Skeletal muscle satellite cell (primary cell): ENCODE measurements around the gene TBX15.

Experiments
- H3K27me3 ChIP-seq: 2 replicates; pipeline ENCODE4 v1.7.0; 2013; ENCODE audit warnings: low read length; ENCODE audit not compliant: control insufficient read depth, insufficient read depth
- H3K36me3 ChIP-seq: 2 replicates; pipeline ENCODE4 v1.7.0; 2013; ENCODE audit warnings: mild to moderate bottlenecking, control low read depth, low read length; ENCODE audit not compliant: insufficient read depth
- H3K4me1 ChIP-seq: 2 replicates; pipeline ENCODE4 v1.7.0; 2013; ENCODE audit warnings: low read length; ENCODE audit not compliant: control insufficient read depth, insufficient read depth
- H3K4me2 ChIP-seq: 2 replicates; pipeline ENCODE4 v1.7.0; 2013; ENCODE audit warnings: mild to moderate bottlenecking, low read length
- H3K4me3 ChIP-seq: 2 replicates; pipeline ENCODE4 v1.7.0; 2013; ENCODE audit warnings: low read length
- H3K9ac ChIP-seq: 2 replicates; pipeline ENCODE4 v1.7.0; 2013; ENCODE audit warnings: mild to moderate bottlenecking, low read depth, low read length, moderate library complexity
- H3K9me3 ChIP-seq: replicated peaks from 2 replicates; pipeline ENCODE4 v1.7.0; 2013; ENCODE audit warnings: mild to moderate bottlenecking, control low read depth, low read length

The TBX15 gene

DNA sequence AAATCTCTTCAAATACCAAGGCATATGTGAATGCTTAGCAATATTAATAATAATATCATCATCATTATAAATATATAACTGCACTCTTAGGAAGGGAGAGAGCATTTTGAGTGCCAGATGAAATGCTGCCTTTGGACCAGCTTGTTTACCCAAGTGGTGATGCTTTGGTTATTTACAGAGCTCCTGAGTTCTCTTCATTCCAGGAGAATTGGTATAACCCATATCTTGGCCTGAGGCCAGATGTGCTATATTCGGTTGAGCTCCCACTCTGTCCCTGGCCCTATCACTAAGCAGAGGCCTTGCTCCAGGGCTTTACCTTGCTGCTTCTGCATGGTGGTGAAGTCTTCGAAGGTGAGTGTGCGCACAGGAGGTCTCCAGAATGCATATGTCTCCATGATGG, 89.4 kb downstream of the TBX15 start:
- Histone ChIP-seq H3K36me3 (peaks cover 7% of the 10 kb centered on the region), H3K9ac (no peak overlapping the region), H3K4me3 (no peak overlapping the region), H3K27me3 (no peaks in the 10 kb centered on the region), H3K4me2 (no peak overlapping the region), H3K4me1 (peaks cover 3% of the 10 kb centered on the region), H3K9me3 (no peaks in the 10 kb centered on the region)

DNA sequence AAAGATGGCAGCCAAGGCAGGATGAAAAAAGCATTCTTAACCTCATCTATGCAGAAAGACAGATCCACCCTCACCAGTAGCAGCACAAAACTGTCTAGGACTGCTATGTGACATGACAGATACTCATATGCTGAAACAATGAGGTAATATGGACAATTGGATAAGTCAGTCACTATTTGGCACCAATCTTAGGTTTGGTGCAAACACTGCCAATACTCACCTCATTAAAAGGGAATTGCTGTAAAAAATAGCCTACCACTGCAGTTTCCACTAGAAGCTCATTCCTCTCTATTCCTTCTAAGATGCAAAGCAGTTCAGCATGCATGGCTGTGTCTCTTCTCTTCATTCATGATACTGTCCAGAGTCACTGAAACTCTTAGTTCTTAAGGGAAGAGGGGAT, 91.7 kb downstream of the TBX15 start:
- Histone ChIP-seq H3K4me3 (no peak overlapping the region), H3K36me3 (peaks cover 7% of the 10 kb centered on the region), H3K4me1 (no peaks in the 10 kb centered on the region), H3K27me3 (no peaks in the 10 kb centered on the region), H3K9ac (no peak overlapping the region), H3K4me2 (no peak overlapping the region), H3K9me3 (no peaks in the 10 kb centered on the region)

DNA sequence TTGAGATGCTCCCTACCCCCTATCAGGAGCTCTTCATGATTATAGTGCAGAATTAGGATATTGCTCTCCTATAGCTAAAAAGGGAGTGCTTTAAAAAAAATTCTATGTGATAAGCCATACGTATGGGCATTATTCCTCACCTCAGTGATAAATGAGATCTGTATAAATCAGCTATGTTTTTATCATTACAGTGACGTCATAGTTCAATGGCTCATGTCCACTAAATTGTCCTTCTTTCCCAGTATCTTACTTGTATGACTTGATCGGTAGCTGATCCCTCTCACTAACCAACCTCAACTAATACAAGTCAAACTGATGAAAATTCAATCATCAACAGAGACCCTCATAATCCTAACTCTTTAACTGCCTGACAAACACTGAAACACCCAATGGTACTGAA, 93.3 kb downstream of the TBX15 start:
- Histone ChIP-seq H3K9me3 (no peaks in the 10 kb centered on the region), H3K9ac (no peak overlapping the region), H3K36me3 (peaks cover 7% of the 10 kb centered on the region), H3K4me3 (no peak overlapping the region), H3K4me1 (no peaks in the 10 kb centered on the region), H3K27me3 (no peaks in the 10 kb centered on the region), H3K4me2 (no peak overlapping the region)

DNA sequence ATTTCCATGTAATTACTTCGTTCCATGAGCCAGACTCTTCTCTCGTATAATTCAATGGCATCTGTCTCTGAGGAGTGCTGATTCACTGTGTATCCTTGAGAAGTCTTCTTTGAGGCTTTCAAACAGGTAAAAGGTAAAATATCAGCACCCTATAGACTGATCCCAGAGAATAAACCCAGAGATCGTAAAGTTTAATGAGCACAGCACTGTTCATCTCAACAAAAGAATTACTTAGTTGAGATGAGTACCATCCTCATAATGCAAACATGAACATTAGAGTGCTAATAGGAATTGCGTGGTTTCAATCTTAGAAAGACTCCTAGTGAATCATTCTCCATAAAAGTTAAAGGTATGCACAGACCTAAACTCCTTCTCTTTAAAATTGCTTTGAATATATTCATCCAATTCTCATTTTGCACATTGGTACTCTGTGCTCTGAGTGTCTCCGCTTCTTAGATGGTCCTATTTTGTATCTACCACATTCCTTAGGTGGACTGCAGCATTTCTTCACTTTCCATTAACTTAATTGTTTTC, 97.2 kb downstream of the TBX15 start:
- H3K4me3 ChIP-seq = no peak overlapping the region
- no peak overlapping the region for H3K4me2 ChIP-seq
- H3K4me1 ChIP-seq = no peaks in the 10 kb centered on the region
- H3K36me3 ChIP-seq = peaks cover 4% of the 10 kb centered on the region
- H3K9ac ChIP-seq = no peak overlapping the region
- no peaks in the 10 kb centered on the region for H3K9me3 ChIP-seq
- H3K27me3 ChIP-seq = no peaks in the 10 kb centered on the region

GRCh38 chr1:118884946-118885345, 103.2 kb downstream of the TBX15 start:
- H3K9ac ChIP-seq = no peak overlapping the region
- no peak overlapping the region for H3K4me2 ChIP-seq
- H3K9me3 ChIP-seq = no peaks in the 10 kb centered on the region
- H3K27me3 ChIP-seq = no peaks in the 10 kb centered on the region
- no peaks in the 10 kb centered on the region for H3K4me1 ChIP-seq
- peaks cover 6% of the 10 kb centered on the region for H3K36me3 ChIP-seq
- H3K4me3 ChIP-seq = no peak overlapping the region

- no peaks in the 10 kb centered on the region for H3K27me3 ChIP-seq
- H3K9ac ChIP-seq = no peak overlapping the region
- H3K4me1 ChIP-seq = no peaks in the 10 kb centered on the region
- no peak overlapping the region for H3K4me3 ChIP-seq
- no peaks in the 10 kb centered on the region for H3K9me3 ChIP-seq
- no peak overlapping the region for H3K4me2 ChIP-seq
- peaks cover 3% of the 10 kb centered on the region for H3K36me3 ChIP-seq
Observed at GRCh38 chr1:118881751-118882150, 106.4 kb downstream of the TBX15 start.

- no peak overlapping the region for H3K4me3 ChIP-seq
- no peaks in the 10 kb centered on the region for H3K4me1 ChIP-seq
- H3K9me3 ChIP-seq = no peaks in the 10 kb centered on the region
- no peaks in the 10 kb centered on the region for H3K36me3 ChIP-seq
- no peak overlapping the region for H3K9ac ChIP-seq
- H3K27me3 ChIP-seq = no peaks in the 10 kb centered on the region
- H3K4me2 ChIP-seq = no peak overlapping the region
Observed at GRCh38 chr1:118878661-118879060, 109.5 kb downstream of the TBX15 start.

DNA sequence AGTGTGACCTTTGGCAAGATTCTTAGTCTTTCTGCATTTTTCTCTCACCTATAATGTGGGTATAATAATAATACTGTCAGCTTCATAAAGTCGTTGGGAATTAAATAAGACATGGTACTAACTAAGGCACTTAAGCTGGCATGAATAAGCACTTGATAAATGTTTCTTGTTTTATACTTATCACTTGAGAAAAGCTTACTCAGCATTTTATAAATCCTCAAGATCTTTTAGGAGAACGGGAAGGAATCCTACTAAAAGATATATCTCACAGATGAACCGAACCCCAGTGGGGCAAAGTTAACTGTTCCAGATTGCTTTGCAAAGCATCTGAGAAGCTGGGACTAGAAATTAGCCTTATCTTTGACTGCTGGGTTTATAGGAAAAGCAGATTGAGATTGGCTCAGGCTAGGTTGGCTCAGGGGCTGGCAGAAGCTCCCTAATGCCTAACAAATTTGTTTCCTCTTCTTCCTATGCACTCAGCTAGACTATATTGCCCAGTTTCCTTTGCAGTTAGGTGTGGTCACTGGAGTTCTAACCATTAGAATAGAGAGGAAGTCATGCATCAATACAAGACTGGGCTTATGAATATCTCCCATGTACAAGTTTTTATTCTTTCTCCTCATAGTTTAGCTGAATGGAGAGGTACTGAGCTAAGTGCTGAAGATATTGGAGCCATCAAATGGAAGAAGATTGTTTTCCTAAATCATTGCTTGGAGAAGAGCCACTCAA, 110.3 kb downstream of the TBX15 start:
- no peaks in the 10 kb centered on the region for H3K36me3 ChIP-seq
- no peak overlapping the region for H3K9ac ChIP-seq
- H3K4me3 ChIP-seq = no peak overlapping the region
- H3K4me1 ChIP-seq = no peaks in the 10 kb centered on the region
- no peak overlapping the region for H3K4me2 ChIP-seq
- H3K9me3 ChIP-seq = no peaks in the 10 kb centered on the region
- H3K27me3 ChIP-seq = no peaks in the 10 kb centered on the region

- Histone ChIP-seq H3K27me3 (no peaks in the 10 kb centered on the region), H3K36me3 (no peaks in the 10 kb centered on the region), H3K4me1 (no peaks in the 10 kb centered on the region), H3K4me2 (no peak overlapping the region), H3K9ac (no peak overlapping the region), H3K9me3 (no peaks in the 10 kb centered on the region), H3K4me3 (no peak overlapping the region)
Observed at GRCh38 chr1:118871582-118872171, 116.5 kb downstream of the TBX15 start.

- Histone ChIP-seq H3K36me3 (no peaks in the 10 kb centered on the region), H3K4me1 (no peaks in the 10 kb centered on the region), H3K9ac (no peak overlapping the region), H3K27me3 (no peaks in the 10 kb centered on the region), H3K9me3 (no peaks in the 10 kb centered on the region), H3K4me3 (no peak overlapping the region), H3K4me2 (no peak overlapping the region)
Observed at GRCh38 chr1:118868387-118868786, 119.8 kb downstream of the TBX15 start.

- Histone ChIP-seq H3K4me1 (no peaks in the 10 kb centered on the region), H3K27me3 (no peaks in the 10 kb centered on the region), H3K9ac (no peak overlapping the region), H3K4me3 (no peak overlapping the region), H3K9me3 (no peaks in the 10 kb centered on the region), H3K36me3 (no peaks in the 10 kb centered on the region), H3K4me2 (no peak overlapping the region)
Observed at GRCh38 chr1:118866330-118866729, 121.8 kb downstream of the TBX15 start.

GRCh38 chr1:118863688-118864087, 124.5 kb downstream of the TBX15 start:
- Histone ChIP-seq H3K9me3 (no peaks in the 10 kb centered on the region), H3K36me3 (no peaks in the 10 kb centered on the region), H3K4me1 (no peaks in the 10 kb centered on the region), H3K9ac (no peak overlapping the region), H3K4me2 (no peak overlapping the region), H3K27me3 (no peaks in the 10 kb centered on the region), H3K4me3 (no peak overlapping the region)
